OCI-LY7 (cell line): ENCODE measurements around the gene FAHD2A. TPM values are rescaled to one million over a fixed set of nuclear protein-coding genes. Genes with fewer than 3 reads are reported as not detected.
"Not testable (repeated sequence)": the region's sequence is repeated elsewhere in the genome, so short reads cannot be mapped to it uniquely, and the experiment has no call there.

Experiments used
- BruUV-seq: library from RNA; stranded (reverse); fragments of 400-500 nt; replicated peaks from 2 replicates; lab custom pipeline; 2021; lab: Mats Ljungman, UMichigan
- CTCF ChIA-PET: fragments of 300-600 bp; sonication (Branson Sonifier 250); formaldehyde crosslinking; loops from one replicate; lab custom pipeline; 2022; ENCODE audit warnings: antibody characterized with exemption; ENCODE audit not compliant: unreplicated experiment; lab: Charles Lee
- POLR2A ChIA-PET: fragments of 300-600 bp; sonication (Branson Sonifier 250); formaldehyde crosslinking; loops from one replicate; lab custom pipeline; 2022; ENCODE audit warnings: antibody characterized with exemption; lab: Charles Lee
- DNase-seq: peaks from one replicate; pipeline ENCODE4 v3.0.0-alpha.2; 2015; ENCODE audit warnings: low spot score
- H2AFZ ChIP-seq: fragments of 200-600 bp; sonication (generic), shearing (Covaris generic); 2 replicates; pipeline ENCODE4 v1.6.1; 2014; ENCODE audit warnings: mild to moderate bottlenecking, antibody characterized with exemption, low read length, moderate library complexity
- H3K27ac ChIP-seq: fragments of 200-600 bp; sonication (generic); 2 replicates; pipeline ENCODE4 v1.5.1; 2014; ENCODE audit warnings: mixed run types, low read depth, mild to moderate bottlenecking, moderate library complexity, low read length, inconsistent platforms; ENCODE audit not compliant: poor library complexity, severe bottlenecking
- H3K36me3 ChIP-seq: fragments of 200-600 bp; sonication (generic); 2 replicates; pipeline ENCODE4 v1.6.1; 2014; ENCODE audit warnings: mild to moderate bottlenecking, antibody characterized with exemption, low read length, moderate library complexity, mixed read lengths; ENCODE audit not compliant: insufficient read depth
- H3K4me1 ChIP-seq: fragments of 200-600 bp; sonication (generic); 2 replicates; pipeline ENCODE4 v1.5.1; 2014; ENCODE audit warnings: mild to moderate bottlenecking, low read length; ENCODE audit not compliant: insufficient read depth, poor library complexity, severe bottlenecking
- H3K4me2 ChIP-seq: fragments of 200-600 bp; sonication (generic); 2 replicates; pipeline ENCODE4 v1.6.1; 2014; ENCODE audit warnings: mild to moderate bottlenecking, low read length
- H3K4me3 ChIP-seq: fragments of 200-600 bp; sonication (generic); 2 replicates; pipeline ENCODE4 v1.5.1; 2014; ENCODE audit warnings: mild to moderate bottlenecking, low read depth, low read length; ENCODE audit not compliant: poor library complexity, severe bottlenecking
- H3K79me2 ChIP-seq: fragments of 200-600 bp; sonication (generic); 2 replicates; pipeline ENCODE4 v1.6.1; 2016; ENCODE audit warnings: low read depth, mild to moderate bottlenecking, low read length, moderate library complexity, mixed read lengths; ENCODE audit not compliant: insufficient read depth
- H3K9me2 ChIP-seq: fragments of 200-600 bp; sonication (generic); 2 replicates; pipeline ENCODE4 v1.6.1; 2016; ENCODE audit warnings: mild to moderate bottlenecking, low read length, mixed read lengths; ENCODE audit not compliant: insufficient read depth
- H3K9me3 ChIP-seq: fragments of 200-600 bp; sonication (generic); 2 replicates; pipeline ENCODE4 v1.6.1; 2014; ENCODE audit warnings: mild to moderate bottlenecking, mixed run types, low read length, mixed read lengths
- H4K20me1 ChIP-seq: fragments of 200-600 bp; sonication (generic); 2 replicates; pipeline ENCODE4 v1.6.1; 2014; ENCODE audit warnings: mild to moderate bottlenecking, antibody characterized with exemption, low read length, moderate library complexity, mixed read lengths; ENCODE audit not compliant: insufficient read depth
- CTCF ChIP-seq: fragments of 200-600 bp; sonication (generic); conservative IDR thresholded peaks from 2 replicates; pipeline ENCODE4 v1.5.1; 2014; ENCODE audit warnings: mild to moderate bottlenecking, antibody characterized with exemption, low read length, moderate library complexity, mixed read lengths
- intact Hi-C: fragments of 100-400 bp; cut with micrococcal nuclease; formaldehyde crosslinking; loops from one replicate; pipeline ENCODE4 v1.10.0; 2022; ENCODE audit not compliant: unreplicated experiment
- total RNA-seq, 2 experiments: library from RNA; depleted of rRNA in 1 of 2; stranded (reverse); fragments of >200 nt in 1 of 2; shearing (Covaris generic) in 1 of 2; gene quantifications; 2 replicates each; pipeline ENCODE4 v1.2.3, GENCODE V29; 2014 to 2022

FAHD2A gene
- total RNA-seq, 2 experiments from 2014 or later = 48.2 to 50.9 TPM

GRCh38 chr2:95404676-95405075 lies 2.2 kb downstream of the FAHD2A start:
- peaks cover 14% of the 10 kb centered on the region; the same call in 1 of the 2 replicates for H3K36me3 ChIP-seq
- BruUV-seq, H3K27ac ChIP-seq, H2AFZ ChIP-seq, H3K4me3 ChIP-seq, CTCF ChIA-PET, H3K79me2 ChIP-seq, intact Hi-C loops, DNase-seq, H3K4me2 ChIP-seq, POLR2A ChIA-PET, H3K9me2 ChIP-seq, H4K20me1 ChIP-seq, H3K9me3 ChIP-seq: not testable (repeated sequence)
- peaks cover 16% of the 10 kb centered on the region for H3K4me1 ChIP-seq
- peak; percentile 45; the same call in 1 of the 2 replicates for TF ChIP-seq CTCF

DNA sequence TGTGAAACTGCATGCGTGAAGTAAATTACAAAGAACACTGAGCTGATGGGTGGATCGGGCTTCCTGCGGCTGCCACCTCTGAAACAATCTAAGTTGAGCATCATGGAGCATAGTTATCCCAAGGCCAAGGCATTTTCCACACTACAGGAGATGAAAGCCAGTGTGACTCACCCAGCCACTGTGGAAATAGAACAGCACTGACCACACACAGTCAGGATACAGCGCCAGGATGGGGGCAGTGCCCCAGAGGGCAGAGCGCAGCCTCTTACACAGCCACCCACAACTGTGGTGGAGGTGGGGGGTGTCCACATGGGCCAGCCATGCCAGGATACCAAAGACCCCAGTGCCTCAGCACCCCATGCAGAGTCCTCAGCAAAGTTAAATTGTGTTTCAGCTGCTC lies 8.7 kb downstream of the FAHD2A start:
- DNase-seq, H3K4me3 ChIP-seq, H3K9me3 ChIP-seq, POLR2A ChIA-PET, H2AFZ ChIP-seq, BruUV-seq, H3K4me1 ChIP-seq, intact Hi-C loops, H3K9me2 ChIP-seq, H3K27ac ChIP-seq, H4K20me1 ChIP-seq, CTCF ChIA-PET, H3K4me2 ChIP-seq, H3K79me2 ChIP-seq: not testable (repeated sequence)
- peaks cover 17% of the 10 kb centered on the region; the same call in 1 of the 2 replicates for H3K36me3 ChIP-seq

- H3K4me1 ChIP-seq, intact Hi-C loops, H3K9me3 ChIP-seq, H3K79me2 ChIP-seq, H3K36me3 ChIP-seq, H4K20me1 ChIP-seq, H3K27ac ChIP-seq, POLR2A ChIA-PET, H3K9me2 ChIP-seq, H2AFZ ChIP-seq, H3K4me3 ChIP-seq, H3K4me2 ChIP-seq, BruUV-seq, CTCF ChIA-PET: not testable (repeated sequence)
- DNase-seq = peak; percentile 62
- peak; percentile 79 for TF ChIP-seq CTCF
Observed at GRCh38 chr2:95414015-95414594, 11.6 kb downstream of the FAHD2A start.

- POLR2A ChIA-PET, CTCF ChIA-PET: not testable (repeated sequence)
Observed at GRCh38 chr2:95415138-95415537, 12.6 kb downstream of the FAHD2A start.

DNA sequence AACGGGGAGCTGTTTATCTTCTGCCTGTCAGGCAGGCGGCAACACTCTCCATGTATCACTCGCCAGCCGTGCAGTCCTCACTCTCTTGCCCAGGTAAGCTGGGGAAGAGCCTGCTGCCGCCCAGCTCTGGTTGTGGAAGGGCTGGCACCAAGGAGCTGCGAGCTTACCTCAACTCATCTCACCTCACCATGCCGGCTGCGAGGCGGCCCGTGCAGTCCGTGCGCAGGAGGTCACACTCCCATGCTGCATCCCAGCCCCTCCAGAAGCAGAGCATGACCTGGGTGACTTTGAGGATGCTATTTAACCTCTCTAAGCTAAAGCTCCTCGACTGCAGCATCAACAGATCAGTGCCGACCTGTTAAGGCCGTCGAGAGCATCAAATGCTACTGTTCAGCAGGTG lies 13.1 kb downstream of the FAHD2A start:
- BruUV-seq, DNase-seq, H2AFZ ChIP-seq, H3K4me1 ChIP-seq, POLR2A ChIA-PET, H3K9me3 ChIP-seq, H3K9me2 ChIP-seq, intact Hi-C loops, H3K4me3 ChIP-seq, CTCF ChIA-PET, H3K27ac ChIP-seq, H3K79me2 ChIP-seq, H3K4me2 ChIP-seq, H3K36me3 ChIP-seq, H4K20me1 ChIP-seq: not testable (repeated sequence)

More at GRCh38 chr2:95415138-95415537, 12.6 kb downstream of the FAHD2A start:
- H3K4me1 ChIP-seq, DNase-seq, H3K4me2 ChIP-seq, H3K9me2 ChIP-seq, H2AFZ ChIP-seq, H4K20me1 ChIP-seq, intact Hi-C loops, H3K27ac ChIP-seq, H3K79me2 ChIP-seq, H3K36me3 ChIP-seq, H3K4me3 ChIP-seq, H3K9me3 ChIP-seq: not testable (repeated sequence)
- TSS peak; percentile 39 for BruUV-seq
